GM23338 (cell line): Measurements from ENCODE around the gene MAGI1. TPM values are rescaled to one million over a fixed set of nuclear protein-coding genes. Genes with fewer than 3 reads are reported as not detected.

ENCODE experiments used
- ATAC-seq: fragments of 200-7000 bp; cut with Tn5 transposase; 3 replicates; pipeline ENCODE4 v1.9.1; 2020
- DNase-seq: peaks from one replicate; pipeline ENCODE4 v3.0.0-alpha.2; 2015; ENCODE audit warnings: low spot score
- H2AFZ ChIP-seq: fragments of 200-600 bp; sonication (generic); 2 replicates; pipeline ENCODE4 v1.8.0; 2016; ENCODE audit warnings: antibody characterized with exemption, mild to moderate bottlenecking, moderate library complexity
- H3F3A ChIP-seq: fragments of 200-600 bp; sonication (generic); replicated peaks from 2 replicates; pipeline ENCODE4 v1.8.0; 2017; ENCODE audit warnings: antibody characterized with exemption, mixed run types, low read depth
- H3K27ac ChIP-seq: fragments of 200-600 bp; sonication (generic); 2 replicates; pipeline ENCODE4 v1.6.1; 2016; ENCODE audit warnings: low read depth
- H3K27me3 ChIP-seq: fragments of 200-600 bp; sonication (generic); 2 replicates; pipeline ENCODE4 v1.8.0; 2016; ENCODE audit warnings: mild to moderate bottlenecking, mixed run types, moderate library complexity; ENCODE audit not compliant: insufficient read depth
- H3K36me3 ChIP-seq: fragments of 200-600 bp; sonication (generic); 2 replicates; pipeline ENCODE4 v1.8.0; 2016; ENCODE audit warnings: mild to moderate bottlenecking; ENCODE audit not compliant: insufficient read depth
- H3K4me1 ChIP-seq: fragments of 200-600 bp; sonication (generic); 2 replicates; pipeline ENCODE4 v1.8.0; 2016; ENCODE audit warnings: mild to moderate bottlenecking, moderate library complexity; ENCODE audit not compliant: insufficient read depth
- H3K4me2 ChIP-seq: fragments of 200-600 bp; sonication (generic); 2 replicates; pipeline ENCODE4 v1.7.1; 2017; ENCODE audit warnings: mixed run types
- H3K4me3 ChIP-seq: fragments of 200-600 bp; sonication (generic); 2 replicates; pipeline ENCODE4 v1.6.1; 2016; ENCODE audit warnings: mixed run types
- H3K79me2 ChIP-seq: fragments of 200-600 bp; sonication (generic); replicated peaks from 2 replicates; pipeline ENCODE4 v1.8.0; 2017; ENCODE audit warnings: mild to moderate bottlenecking; ENCODE audit not compliant: insufficient read depth
- H3K9me2 ChIP-seq: fragments of 200-600 bp; sonication (generic); 2 replicates; pipeline ENCODE4 v1.8.0; 2017; ENCODE audit not compliant: insufficient read depth
- H4K20me1 ChIP-seq: fragments of 200-600 bp; sonication (generic); replicated peaks from 2 replicates; pipeline ENCODE4 v1.8.0; 2017; ENCODE audit warnings: mild to moderate bottlenecking; ENCODE audit not compliant: insufficient read depth
- H3K27ac Mint-ChIP-seq: 2 replicates; pipeline ENCODE4 v1.8.0; 2020; ENCODE audit warnings: inconsistent platforms, mild to moderate bottlenecking, moderate library complexity, mixed read lengths
- H3K27me3 Mint-ChIP-seq: 3 replicates; pipeline ENCODE4 v1.8.0; 2022; ENCODE audit warnings: low read depth, mild to moderate bottlenecking, moderate library complexity, mixed read lengths, inconsistent platforms; ENCODE audit not compliant: insufficient read depth, poor library complexity
- H3K36me3 Mint-ChIP-seq: 3 replicates; pipeline ENCODE4 v1.8.0; 2021; ENCODE audit warnings: low read depth, mild to moderate bottlenecking, inconsistent platforms, moderate library complexity, mixed read lengths
- H3K4me1 Mint-ChIP-seq: 3 replicates; pipeline ENCODE4 v1.8.0; 2020; ENCODE audit warnings: mild to moderate bottlenecking, inconsistent platforms, mixed read lengths
- H3K4me3 Mint-ChIP-seq: 3 replicates; pipeline ENCODE4 v1.8.0; 2021; ENCODE audit warnings: moderate library complexity, mild to moderate bottlenecking, inconsistent platforms, mixed read lengths
- H3K9me3 Mint-ChIP-seq: 3 replicates; pipeline ENCODE4 v1.8.0; 2020; ENCODE audit warnings: moderate library complexity, mild to moderate bottlenecking, inconsistent platforms, mixed read lengths
- CREB1 ChIP-seq: fragments of 250-450 bp; sonication (Bioruptor Pico); IDR thresholded peaks from 2 replicates; pipeline ENCODE4 v1.5.0; 2020; ENCODE audit warnings: low read depth, mild to moderate bottlenecking, moderate library complexity
- EZH2 ChIP-seq: fragments of 200-600 bp; sonication (generic); IDR thresholded peaks from one replicate; pipeline ENCODE4 v1.8.0; 2017; ENCODE audit warnings: antibody characterized with exemption, mild to moderate bottlenecking, low read depth; ENCODE audit not compliant: unreplicated experiment
- EZH2phosphoT487 ChIP-seq: fragments of 200-600 bp; sonication (generic); IDR thresholded peaks from one replicate; pipeline ENCODE4 v1.8.1; 2018; ENCODE audit warnings: antibody characterized with exemption; ENCODE audit not compliant: unreplicated experiment
- JUNB ChIP-seq: IDR thresholded peaks from one replicate; pipeline ENCODE4 v1.6.1; 2016; ENCODE audit warnings: antibody characterized with exemption; ENCODE audit not compliant: unreplicated experiment
- NANOG ChIP-seq: IDR thresholded peaks from 2 replicates; pipeline ENCODE4 v1.6.1; 2016; ENCODE audit warnings: antibody characterized with exemption, borderline replicate concordance
- POLR2AphosphoS5 ChIP-seq: IDR thresholded peaks from 2 replicates; pipeline ENCODE4 v1.6.1; 2016; ENCODE audit warnings: antibody characterized with exemption, low read depth
- STAT1 ChIP-seq: IDR thresholded peaks from one replicate; pipeline ENCODE4 v1.6.1; 2016; ENCODE audit warnings: antibody characterized with exemption; ENCODE audit not compliant: unreplicated experiment
- ZNF114 ChIP-seq: fragments of 250-450 bp; sonication (Bioruptor Pico); IDR thresholded peaks from 2 replicates; pipeline ENCODE4 v1.5.0; 2020; ENCODE audit warnings: mild to moderate bottlenecking, moderate library complexity
- ZNF331 ChIP-seq: fragments of 250-450 bp; sonication (Bioruptor Pico); IDR thresholded peaks from 2 replicates; pipeline ENCODE4 v1.5.0; 2020; ENCODE audit warnings: low read depth, mild to moderate bottlenecking, moderate library complexity
- polyA plus RNA-seq: library from polyadenylated mRNA; unstranded; fragments of >200 nt; fragmentation: Nextera tagmentation; extraction: Ambion mirVana; gene quantifications from 2 replicates; pipeline ENCODE4 v1.2.1, GENCODE V29; 2016
- total RNA-seq: library from RNA; depleted of rRNA; stranded (reverse); fragments of >200 nt; shearing (Covaris generic); gene quantifications from 2 replicates; pipeline ENCODE4 v1.2.3, GENCODE V29; 2014
- TF ChIP-seq, protein P1 (sequence below): fragments of 250-450 bp; sonication (Bioruptor Pico); IDR thresholded peaks from 2 replicates; pipeline ENCODE4 v1.5.0; 2020; ENCODE audit warnings: mild to moderate bottlenecking, moderate library complexity
- TF ChIP-seq, protein P2 (sequence below): IDR thresholded peaks from one replicate; pipeline ENCODE4 v1.6.1; 2018; ENCODE audit warnings: antibody characterized with exemption; ENCODE audit not compliant: unreplicated experiment
- TF ChIP-seq, protein P3 (sequence below): IDR thresholded peaks from 2 replicates; pipeline ENCODE4 v1.6.1; 2016; ENCODE audit warnings: antibody characterized with exemption
- TF ChIP-seq, protein P4 (sequence below), 2 experiments: fragments of 200-600 bp in 1 of 2; sonication (generic) in 1 of 2; conservative IDR thresholded peaks; 2 replicates each; pipeline versions ENCODE4 v1.5.1 to v1.6.1; 2016 to 2017; ENCODE audit warnings: antibody characterized with exemption in 2 of 2, low read depth in 2 of 2, mild to moderate bottlenecking in 2 of 2, moderate library complexity in 1 of 2

The MAGI1 gene
- total and polyA plus RNA-seq, 2 experiments from 2014 or later, result 27.4 to 71.2 TPM

GRCh38 chr3:65385805-65386204, 652.9 kb downstream of the MAGI1 start:
- Mint-ChIP-seq H3K27me3 (peaks cover 2% of the 10 kb centered on the region), H3K27ac (no peak overlapping the region), H3K36me3 (peaks cover 49% of the 10 kb centered on the region), H3K4me3 (no peak overlapping the region), H3K4me1 (peaks cover 13% of the 10 kb centered on the region), H3K9me3 (no peaks in the 10 kb centered on the region)
- no peak overlapping the region for H3K4me2 ChIP-seq
- H3K4me1 ChIP-seq, result peaks cover 5% of the 10 kb centered on the region
- H4K20me1 ChIP-seq, result no peaks in the 10 kb centered on the region
- H3K9me2 ChIP-seq, result no peaks in the 10 kb centered on the region
- no peak overlapping the region for H2AFZ ChIP-seq
- no peak overlapping the region for H3K4me3 ChIP-seq
- DNase-seq, result no peak
- peaks cover 19% of the 10 kb centered on the region; the same call in 1 of the 2 replicates for H3K36me3 ChIP-seq
- H3F3A ChIP-seq, result no peaks in the 10 kb centered on the region
- no peak for TF ChIP-seq EZH2phosphoT487
- TF ChIP-seq STAT1, result no peak
- TF ChIP-seq, protein P1, sequence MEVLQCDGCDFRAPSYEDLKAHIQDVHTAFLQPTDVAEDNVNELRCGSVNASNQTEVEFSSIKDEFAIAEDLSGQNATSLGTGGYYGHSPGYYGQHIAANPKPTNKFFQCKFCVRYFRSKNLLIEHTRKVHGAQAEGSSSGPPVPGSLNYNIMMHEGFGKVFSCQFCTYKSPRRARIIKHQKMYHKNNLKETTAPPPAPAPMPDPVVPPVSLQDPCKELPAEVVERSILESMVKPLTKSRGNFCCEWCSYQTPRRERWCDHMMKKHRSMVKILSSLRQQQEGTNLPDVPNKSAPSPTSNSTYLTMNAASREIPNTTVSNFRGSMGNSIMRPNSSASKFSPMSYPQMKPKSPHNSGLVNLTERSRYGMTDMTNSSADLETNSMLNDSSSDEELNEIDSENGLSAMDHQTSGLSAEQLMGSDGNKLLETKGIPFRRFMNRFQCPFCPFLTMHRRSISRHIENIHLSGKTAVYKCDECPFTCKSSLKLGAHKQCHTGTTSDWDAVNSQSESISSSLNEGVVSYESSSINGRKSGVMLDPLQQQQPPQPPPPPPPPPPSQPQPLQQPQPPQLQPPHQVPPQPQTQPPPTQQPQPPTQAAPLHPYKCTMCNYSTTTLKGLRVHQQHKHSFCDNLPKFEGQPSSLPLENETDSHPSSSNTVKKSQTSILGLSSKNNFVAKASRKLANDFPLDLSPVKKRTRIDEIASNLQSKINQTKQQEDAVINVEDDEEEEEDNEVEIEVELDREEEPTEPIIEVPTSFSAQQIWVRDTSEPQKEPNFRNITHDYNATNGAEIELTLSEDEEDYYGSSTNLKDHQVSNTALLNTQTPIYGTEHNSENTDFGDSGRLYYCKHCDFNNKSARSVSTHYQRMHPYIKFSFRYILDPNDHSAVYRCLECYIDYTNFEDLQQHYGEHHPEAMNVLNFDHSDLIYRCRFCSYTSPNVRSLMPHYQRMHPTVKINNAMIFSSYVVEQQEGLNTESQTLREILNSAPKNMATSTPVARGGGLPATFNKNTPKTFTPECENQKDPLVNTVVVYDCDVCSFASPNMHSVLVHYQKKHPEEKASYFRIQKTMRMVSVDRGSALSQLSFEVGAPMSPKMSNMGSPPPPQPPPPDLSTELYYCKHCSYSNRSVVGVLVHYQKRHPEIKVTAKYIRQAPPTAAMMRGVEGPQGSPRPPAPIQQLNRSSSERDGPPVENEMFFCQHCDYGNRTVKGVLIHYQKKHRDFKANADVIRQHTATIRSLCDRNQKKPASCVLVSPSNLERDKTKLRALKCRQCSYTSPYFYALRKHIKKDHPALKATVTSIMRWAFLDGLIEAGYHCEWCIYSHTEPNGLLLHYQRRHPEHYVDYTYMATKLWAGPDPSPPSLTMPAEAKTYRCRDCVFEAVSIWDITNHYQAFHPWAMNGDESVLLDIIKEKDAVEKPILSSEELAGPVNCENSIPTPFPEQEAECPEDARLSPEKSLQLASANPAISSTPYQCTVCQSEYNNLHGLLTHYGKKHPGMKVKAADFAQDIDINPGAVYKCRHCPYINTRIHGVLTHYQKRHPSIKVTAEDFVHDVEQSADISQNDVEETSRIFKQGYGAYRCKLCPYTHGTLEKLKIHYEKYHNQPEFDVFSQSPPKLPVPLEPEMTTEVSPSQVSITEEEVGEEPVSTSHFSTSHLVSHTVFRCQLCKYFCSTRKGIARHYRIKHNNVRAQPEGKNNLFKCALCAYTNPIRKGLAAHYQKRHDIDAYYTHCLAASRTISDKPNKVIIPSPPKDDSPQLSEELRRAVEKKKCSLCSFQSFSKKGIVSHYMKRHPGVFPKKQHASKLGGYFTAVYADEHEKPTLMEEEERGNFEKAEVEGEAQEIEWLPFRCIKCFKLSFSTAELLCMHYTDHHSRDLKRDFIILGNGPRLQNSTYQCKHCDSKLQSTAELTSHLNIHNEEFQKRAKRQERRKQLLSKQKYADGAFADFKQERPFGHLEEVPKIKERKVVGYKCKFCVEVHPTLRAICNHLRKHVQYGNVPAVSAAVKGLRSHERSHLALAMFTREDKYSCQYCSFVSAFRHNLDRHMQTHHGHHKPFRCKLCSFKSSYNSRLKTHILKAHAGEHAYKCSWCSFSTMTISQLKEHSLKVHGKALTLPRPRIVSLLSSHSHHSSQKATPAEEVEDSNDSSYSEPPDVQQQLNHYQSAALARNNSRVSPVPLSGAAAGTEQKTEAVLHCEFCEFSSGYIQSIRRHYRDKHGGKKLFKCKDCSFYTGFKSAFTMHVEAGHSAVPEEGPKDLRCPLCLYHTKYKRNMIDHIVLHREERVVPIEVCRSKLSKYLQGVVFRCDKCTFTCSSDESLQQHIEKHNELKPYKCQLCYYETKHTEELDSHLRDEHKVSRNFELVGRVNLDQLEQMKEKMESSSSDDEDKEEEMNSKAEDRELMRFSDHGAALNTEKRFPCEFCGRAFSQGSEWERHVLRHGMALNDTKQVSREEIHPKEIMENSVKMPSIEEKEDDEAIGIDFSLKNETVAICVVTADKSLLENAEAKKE, result no peak
- TF ChIP-seq EZH2, result no peak
- no peak for TF ChIP-seq ZNF331 (CRISPR knock-in tag)
- TF ChIP-seq, protein P2, sequence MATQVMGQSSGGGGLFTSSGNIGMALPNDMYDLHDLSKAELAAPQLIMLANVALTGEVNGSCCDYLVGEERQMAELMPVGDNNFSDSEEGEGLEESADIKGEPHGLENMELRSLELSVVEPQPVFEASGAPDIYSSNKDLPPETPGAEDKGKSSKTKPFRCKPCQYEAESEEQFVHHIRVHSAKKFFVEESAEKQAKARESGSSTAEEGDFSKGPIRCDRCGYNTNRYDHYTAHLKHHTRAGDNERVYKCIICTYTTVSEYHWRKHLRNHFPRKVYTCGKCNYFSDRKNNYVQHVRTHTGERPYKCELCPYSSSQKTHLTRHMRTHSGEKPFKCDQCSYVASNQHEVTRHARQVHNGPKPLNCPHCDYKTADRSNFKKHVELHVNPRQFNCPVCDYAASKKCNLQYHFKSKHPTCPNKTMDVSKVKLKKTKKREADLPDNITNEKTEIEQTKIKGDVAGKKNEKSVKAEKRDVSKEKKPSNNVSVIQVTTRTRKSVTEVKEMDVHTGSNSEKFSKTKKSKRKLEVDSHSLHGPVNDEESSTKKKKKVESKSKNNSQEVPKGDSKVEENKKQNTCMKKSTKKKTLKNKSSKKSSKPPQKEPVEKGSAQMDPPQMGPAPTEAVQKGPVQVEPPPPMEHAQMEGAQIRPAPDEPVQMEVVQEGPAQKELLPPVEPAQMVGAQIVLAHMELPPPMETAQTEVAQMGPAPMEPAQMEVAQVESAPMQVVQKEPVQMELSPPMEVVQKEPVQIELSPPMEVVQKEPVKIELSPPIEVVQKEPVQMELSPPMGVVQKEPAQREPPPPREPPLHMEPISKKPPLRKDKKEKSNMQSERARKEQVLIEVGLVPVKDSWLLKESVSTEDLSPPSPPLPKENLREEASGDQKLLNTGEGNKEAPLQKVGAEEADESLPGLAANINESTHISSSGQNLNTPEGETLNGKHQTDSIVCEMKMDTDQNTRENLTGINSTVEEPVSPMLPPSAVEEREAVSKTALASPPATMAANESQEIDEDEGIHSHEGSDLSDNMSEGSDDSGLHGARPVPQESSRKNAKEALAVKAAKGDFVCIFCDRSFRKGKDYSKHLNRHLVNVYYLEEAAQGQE, result no peak
- TF ChIP-seq POLR2AphosphoS5, result no peak
- TF ChIP-seq CREB1 (CRISPR knock-in tag), result no peak
- TF ChIP-seq NANOG, result no peak
- TF ChIP-seq, protein P3, sequence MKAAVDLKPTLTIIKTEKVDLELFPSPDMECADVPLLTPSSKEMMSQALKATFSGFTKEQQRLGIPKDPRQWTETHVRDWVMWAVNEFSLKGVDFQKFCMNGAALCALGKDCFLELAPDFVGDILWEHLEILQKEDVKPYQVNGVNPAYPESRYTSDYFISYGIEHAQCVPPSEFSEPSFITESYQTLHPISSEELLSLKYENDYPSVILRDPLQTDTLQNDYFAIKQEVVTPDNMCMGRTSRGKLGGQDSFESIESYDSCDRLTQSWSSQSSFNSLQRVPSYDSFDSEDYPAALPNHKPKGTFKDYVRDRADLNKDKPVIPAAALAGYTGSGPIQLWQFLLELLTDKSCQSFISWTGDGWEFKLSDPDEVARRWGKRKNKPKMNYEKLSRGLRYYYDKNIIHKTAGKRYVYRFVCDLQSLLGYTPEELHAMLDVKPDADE, result no peak
- no peak for TF ChIP-seq ZNF114 (CRISPR knock-in tag)
- TF ChIP-seq, protein P4, sequence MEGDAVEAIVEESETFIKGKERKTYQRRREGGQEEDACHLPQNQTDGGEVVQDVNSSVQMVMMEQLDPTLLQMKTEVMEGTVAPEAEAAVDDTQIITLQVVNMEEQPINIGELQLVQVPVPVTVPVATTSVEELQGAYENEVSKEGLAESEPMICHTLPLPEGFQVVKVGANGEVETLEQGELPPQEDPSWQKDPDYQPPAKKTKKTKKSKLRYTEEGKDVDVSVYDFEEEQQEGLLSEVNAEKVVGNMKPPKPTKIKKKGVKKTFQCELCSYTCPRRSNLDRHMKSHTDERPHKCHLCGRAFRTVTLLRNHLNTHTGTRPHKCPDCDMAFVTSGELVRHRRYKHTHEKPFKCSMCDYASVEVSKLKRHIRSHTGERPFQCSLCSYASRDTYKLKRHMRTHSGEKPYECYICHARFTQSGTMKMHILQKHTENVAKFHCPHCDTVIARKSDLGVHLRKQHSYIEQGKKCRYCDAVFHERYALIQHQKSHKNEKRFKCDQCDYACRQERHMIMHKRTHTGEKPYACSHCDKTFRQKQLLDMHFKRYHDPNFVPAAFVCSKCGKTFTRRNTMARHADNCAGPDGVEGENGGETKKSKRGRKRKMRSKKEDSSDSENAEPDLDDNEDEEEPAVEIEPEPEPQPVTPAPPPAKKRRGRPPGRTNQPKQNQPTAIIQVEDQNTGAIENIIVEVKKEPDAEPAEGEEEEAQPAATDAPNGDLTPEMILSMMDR (conservative IDR thresholded peaks at IDR 0.05; ENCODE audit: low read depth in 2 of 2), result no peak
- no peak for TF ChIP-seq JUNB
- no peaks in the 10 kb centered on the region for H3K79me2 ChIP-seq
- ATAC-seq, result no peak
- no peaks in the 10 kb centered on the region for H3K27me3 ChIP-seq
- H3K27ac ChIP-seq, result no peak overlapping the region; the same call in 1 of the 2 replicates
